ENCODE measurements around the gene CSTF1.
"Not testable (repeated sequence)": the region's sequence is repeated elsewhere in the genome, so short reads cannot be mapped to it uniquely, and the experiment has no call there.

CSTF1 gene

GRCh38 chr20:56409521-56409920 lies 17.1 kb downstream of the CSTF1 start:
- no peak for DNase-seq (ENCODE audit: low read depth in 2 of 2)

- no peak for DNase-seq (ENCODE audit: low read depth in 2 of 2)
These were observed 17.5 kb downstream of the CSTF1 start for GRCh38 chr20:56409956-56410355.

GRCh38 chr20:56411287-56411686 lies 18.8 kb downstream of the CSTF1 start:
- DNase-seq (ENCODE audit: low read depth in 2 of 2) = not testable (repeated sequence)

GRCh38 chr20:56411759-56412472 lies 19.5 kb downstream of the CSTF1 start, which contains the start of gene CASS4:
Gene CASS4 (plus strand): TSS chr20:56412260. CDS start chr20:56412459, 199 bp downstream.
- DNase-seq (ENCODE audit: low read depth in 2 of 2) = no peak

GRCh38 chr20:56412473-56412790 lies 20.0 kb downstream of the CSTF1 start:
- no peak for DNase-seq (ENCODE audit: low read depth in 2 of 2)

- DNase-seq (ENCODE audit: low read depth in 2 of 2) = no peak
These were observed 20.5 kb downstream of the CSTF1 start for GRCh38 chr20:56412949-56413348.

- DNase-seq (ENCODE audit: low read depth in 2 of 2) = no peak
These were observed 22.7 kb downstream of the CSTF1 start for GRCh38 chr20:56414842-56415765.

GRCh38 chr20:56417402-56417801 lies 25.0 kb downstream of the CSTF1 start:
- DNase-seq (ENCODE audit: low read depth in 2 of 2) = no peak

- DNase-seq (ENCODE audit: low read depth in 2 of 2) = no peak
These were observed 25.5 kb downstream of the CSTF1 start for GRCh38 chr20:56417911-56418310.

GRCh38 chr20:56418385-56418861 lies 26.0 kb downstream of the CSTF1 start:
- DNase-seq (ENCODE audit: low read depth in 2 of 2) = no peak

- no peak for DNase-seq (ENCODE audit: low read depth in 2 of 2)
These were observed 27.6 kb downstream of the CSTF1 start for GRCh38 chr20:56420028-56420427.

GRCh38 chr20:56420940-56421688 lies 28.7 kb downstream of the CSTF1 start:
- no peak for DNase-seq (ENCODE audit: low read depth in 2 of 2)

GRCh38 chr20:56422076-56422823 lies 29.8 kb downstream of the CSTF1 start:
- no peak for DNase-seq (ENCODE audit: low read depth in 2 of 2)

GRCh38 chr20:56422824-56423189 lies 30.4 kb downstream of the CSTF1 start:
- DNase-seq (ENCODE audit: low read depth in 2 of 2) = no peak

GRCh38 chr20:56423211-56423610 lies 30.8 kb downstream of the CSTF1 start:
- no peak for DNase-seq (ENCODE audit: low read depth in 2 of 2)

GRCh38 chr20:56423886-56424285 lies 31.4 kb downstream of the CSTF1 start:
- DNase-seq (ENCODE audit: low read depth in 2 of 2) = no peak

GRCh38 chr20:56424931-56425330 lies 32.5 kb downstream of the CSTF1 start:
- DNase-seq (ENCODE audit: low read depth in 2 of 2) = no peak

GRCh38 chr20:56426026-56426425 lies 33.6 kb downstream of the CSTF1 start:
- no peak for DNase-seq (ENCODE audit: low read depth in 2 of 2)

GRCh38 chr20:56426926-56427325 lies 34.5 kb downstream of the CSTF1 start:
- no peak for DNase-seq (ENCODE audit: low read depth in 2 of 2)

- DNase-seq (ENCODE audit: low read depth in 2 of 2) = no peak
These were observed 35.4 kb downstream of the CSTF1 start for GRCh38 chr20:56427797-56428196.

- DNase-seq (ENCODE audit: low read depth in 2 of 2) = no peak
These were observed 36.0 kb downstream of the CSTF1 start for GRCh38 chr20:56428410-56428809.
